NB4 (cell line): ENCODE data around the gene BPGM.

ENCODE experiments used
- MYC ChIP-seq: IDR thresholded peaks from 2 replicates; pipeline ENCODE4 v1.6.1; 2011; ENCODE audit warnings: low read depth, low read length
- POLR2A ChIP-seq: IDR thresholded peaks from 2 replicates; pipeline ENCODE4 v1.6.1; 2011; ENCODE audit warnings: mild to moderate bottlenecking; ENCODE audit not compliant: insufficient read length; ENCODE audit errors: extremely low read depth
- TF ChIP-seq, protein P1 (sequence below): IDR thresholded peaks from 2 replicates; pipeline ENCODE4 v1.6.1; 2011; ENCODE audit warnings: low read depth, low read length
- TF ChIP-seq, protein P2 (sequence below): IDR thresholded peaks from one replicate; pipeline ENCODE4 v1.5.1; 2012; ENCODE audit warnings: low read depth, low read length

DNA sequence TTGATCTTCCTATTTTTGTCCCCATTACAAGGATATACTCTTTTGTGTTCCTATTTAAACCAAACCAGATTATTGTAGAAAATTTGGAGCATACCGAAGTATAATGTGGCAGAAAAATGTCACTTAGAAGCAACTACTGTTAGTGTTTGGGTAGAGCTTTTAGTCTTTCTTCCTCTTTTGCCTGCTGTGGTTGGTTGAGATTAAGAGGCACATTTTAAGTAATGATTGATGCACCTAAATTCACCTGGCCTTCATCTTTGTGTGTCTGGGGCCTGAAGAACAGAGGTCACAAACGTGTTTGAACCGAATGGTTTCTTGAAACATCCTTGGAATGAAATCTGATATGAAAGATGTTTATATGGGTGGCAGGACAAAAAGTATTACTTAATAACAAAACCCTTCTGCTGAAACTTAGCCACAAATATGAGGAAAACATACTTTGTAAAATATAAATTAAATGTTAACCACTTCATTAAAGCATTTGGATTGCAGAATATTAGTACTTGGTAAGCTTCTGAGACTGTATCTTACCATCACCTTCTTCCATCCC, 2.6 kb downstream of the BPGM start:
- TF ChIP-seq, protein P1, sequence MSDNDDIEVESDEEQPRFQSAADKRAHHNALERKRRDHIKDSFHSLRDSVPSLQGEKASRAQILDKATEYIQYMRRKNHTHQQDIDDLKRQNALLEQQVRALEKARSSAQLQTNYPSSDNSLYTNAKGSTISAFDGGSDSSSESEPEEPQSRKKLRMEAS, result no peak
- TF ChIP-seq, protein P2, sequence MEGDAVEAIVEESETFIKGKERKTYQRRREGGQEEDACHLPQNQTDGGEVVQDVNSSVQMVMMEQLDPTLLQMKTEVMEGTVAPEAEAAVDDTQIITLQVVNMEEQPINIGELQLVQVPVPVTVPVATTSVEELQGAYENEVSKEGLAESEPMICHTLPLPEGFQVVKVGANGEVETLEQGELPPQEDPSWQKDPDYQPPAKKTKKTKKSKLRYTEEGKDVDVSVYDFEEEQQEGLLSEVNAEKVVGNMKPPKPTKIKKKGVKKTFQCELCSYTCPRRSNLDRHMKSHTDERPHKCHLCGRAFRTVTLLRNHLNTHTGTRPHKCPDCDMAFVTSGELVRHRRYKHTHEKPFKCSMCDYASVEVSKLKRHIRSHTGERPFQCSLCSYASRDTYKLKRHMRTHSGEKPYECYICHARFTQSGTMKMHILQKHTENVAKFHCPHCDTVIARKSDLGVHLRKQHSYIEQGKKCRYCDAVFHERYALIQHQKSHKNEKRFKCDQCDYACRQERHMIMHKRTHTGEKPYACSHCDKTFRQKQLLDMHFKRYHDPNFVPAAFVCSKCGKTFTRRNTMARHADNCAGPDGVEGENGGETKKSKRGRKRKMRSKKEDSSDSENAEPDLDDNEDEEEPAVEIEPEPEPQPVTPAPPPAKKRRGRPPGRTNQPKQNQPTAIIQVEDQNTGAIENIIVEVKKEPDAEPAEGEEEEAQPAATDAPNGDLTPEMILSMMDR, result no peak
- no peak for TF ChIP-seq POLR2A
- no peak for TF ChIP-seq MYC
